Measurements from ENCODE around the gene MCF2L2. TPM values are rescaled to one million over a fixed set of nuclear protein-coding genes. Genes with fewer than 3 reads are reported as not detected.
"Not testable (repeated sequence)": the region's sequence is repeated elsewhere in the genome, so short reads cannot be mapped to it uniquely, and the experiment has no call there.

MCF2L2 gene
- total and polyA plus RNA-seq, 3 donors from 2014 or later, result 6.8 to 24.2 (median 14.6) TPM

DNA sequence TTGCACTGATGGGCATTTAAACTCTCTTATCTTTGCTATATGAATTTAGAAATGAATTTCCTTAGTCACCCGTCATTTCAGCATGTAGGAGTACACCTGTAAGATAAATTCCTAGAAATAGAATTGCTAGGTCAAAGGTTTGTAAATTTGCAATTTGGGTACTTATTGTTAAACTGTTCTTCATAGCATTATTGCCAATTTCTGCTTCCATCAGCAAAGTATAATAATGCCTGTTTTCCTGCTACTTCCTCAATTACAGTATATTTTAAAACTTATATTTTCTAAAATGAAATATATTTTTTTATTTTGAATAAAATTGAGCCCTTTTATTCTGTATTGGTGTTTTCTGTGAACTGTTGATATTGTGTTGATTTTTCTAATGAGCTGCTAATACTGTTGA lies 16.3 kb upstream of the MCF2L2 start:
- Histone ChIP-seq H3K27ac (no peak overlapping the region), H3K9me3 (no peaks in the 10 kb centered on the region), H3K36me3 (ENCODE audit: low read depth, missing control alignments) (no peaks in the 10 kb centered on the region), H3K4me1 (no peaks in the 10 kb centered on the region), H3K27me3 (no peaks in the 10 kb centered on the region), H3K4me3 (no peak overlapping the region)
- DNase-seq, result no peak
- intact Hi-C loops (cut with DNase I; ENCODE audit: low total_unique reads), result no loop called here
- WGBS, 2 donors, result 70 to 93% methylated on average over 1 of the region's 1 CpG
- TF ChIP-seq POLR2A (IDR thresholded peaks at IDR 0.05), result no peak
- TF ChIP-seq, protein P1, sequence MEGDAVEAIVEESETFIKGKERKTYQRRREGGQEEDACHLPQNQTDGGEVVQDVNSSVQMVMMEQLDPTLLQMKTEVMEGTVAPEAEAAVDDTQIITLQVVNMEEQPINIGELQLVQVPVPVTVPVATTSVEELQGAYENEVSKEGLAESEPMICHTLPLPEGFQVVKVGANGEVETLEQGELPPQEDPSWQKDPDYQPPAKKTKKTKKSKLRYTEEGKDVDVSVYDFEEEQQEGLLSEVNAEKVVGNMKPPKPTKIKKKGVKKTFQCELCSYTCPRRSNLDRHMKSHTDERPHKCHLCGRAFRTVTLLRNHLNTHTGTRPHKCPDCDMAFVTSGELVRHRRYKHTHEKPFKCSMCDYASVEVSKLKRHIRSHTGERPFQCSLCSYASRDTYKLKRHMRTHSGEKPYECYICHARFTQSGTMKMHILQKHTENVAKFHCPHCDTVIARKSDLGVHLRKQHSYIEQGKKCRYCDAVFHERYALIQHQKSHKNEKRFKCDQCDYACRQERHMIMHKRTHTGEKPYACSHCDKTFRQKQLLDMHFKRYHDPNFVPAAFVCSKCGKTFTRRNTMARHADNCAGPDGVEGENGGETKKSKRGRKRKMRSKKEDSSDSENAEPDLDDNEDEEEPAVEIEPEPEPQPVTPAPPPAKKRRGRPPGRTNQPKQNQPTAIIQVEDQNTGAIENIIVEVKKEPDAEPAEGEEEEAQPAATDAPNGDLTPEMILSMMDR (IDR thresholded peaks at IDR 0.05), result no peak

DNA sequence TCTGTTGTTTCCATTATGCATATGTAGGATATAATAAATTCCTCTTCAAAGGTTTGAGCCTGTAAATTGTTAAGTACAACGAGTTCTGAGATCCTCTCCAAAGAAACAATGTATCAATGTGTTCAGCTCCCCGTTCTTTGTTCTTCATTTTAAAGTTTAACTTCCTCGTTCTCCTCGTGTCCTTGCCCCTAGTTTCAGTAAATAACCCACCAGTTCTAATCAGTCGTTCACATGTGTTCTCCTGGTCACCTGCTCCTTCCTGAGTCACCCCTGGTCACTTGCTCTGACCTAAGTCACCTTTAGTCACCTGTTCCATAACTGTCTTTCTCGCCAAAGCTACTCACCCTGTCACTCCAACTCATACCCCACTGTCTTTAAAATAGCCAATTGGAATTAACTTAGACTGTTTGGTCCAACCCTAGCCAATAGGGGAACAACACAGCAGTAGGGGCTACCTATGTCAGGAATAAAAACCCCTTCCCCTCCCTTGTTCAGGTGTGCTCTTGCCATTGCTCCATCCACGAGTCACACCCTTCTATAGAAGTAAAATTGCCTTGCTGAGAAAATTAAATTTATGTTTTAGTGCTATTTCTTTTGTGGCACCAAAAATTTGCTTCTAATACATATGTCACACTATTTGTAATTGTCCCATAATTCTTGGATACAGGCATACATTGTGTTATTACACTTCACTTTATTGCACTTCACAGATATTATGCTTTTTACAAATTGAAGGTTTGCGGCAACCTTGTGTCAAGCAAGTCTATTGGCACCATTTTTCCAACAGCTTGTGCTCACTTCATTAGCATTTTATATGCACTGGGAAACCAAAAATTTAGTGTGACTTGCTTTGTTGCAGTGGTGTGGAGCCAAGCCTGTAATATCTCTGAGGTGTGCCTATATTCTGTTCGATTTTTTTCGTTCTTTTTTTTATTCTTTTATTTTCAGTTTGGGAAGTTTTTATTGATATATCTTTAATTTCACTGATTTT lies 15.3 kb upstream of the MCF2L2 start:
- 64 to 66% methylated on average over 10 of the region's 10 CpGs for WGBS, 2 donors
- no peak for DNase-seq

DNA sequence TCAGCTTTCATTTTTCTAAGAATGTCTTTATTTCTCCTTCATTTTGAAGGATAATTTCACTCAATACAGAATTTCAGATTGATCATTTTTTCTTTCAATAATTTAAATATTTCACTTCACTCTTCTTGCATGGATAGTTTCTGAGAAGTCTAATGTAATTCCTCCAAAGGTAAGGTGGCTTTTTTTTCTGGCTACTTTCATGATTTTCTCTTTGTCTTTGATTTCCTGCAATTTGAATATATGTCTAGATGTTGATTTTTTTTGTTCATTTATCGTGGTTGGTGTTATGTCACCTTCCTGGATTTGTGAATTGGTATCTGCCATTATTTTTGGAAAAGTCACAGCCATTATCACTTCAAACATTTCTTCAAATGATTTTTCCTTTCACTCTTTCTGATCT lies 14.6 kb upstream of the MCF2L2 start:
- Histone ChIP-seq H3K4me3 (no peak overlapping the region), H3K9me3 (no peaks in the 10 kb centered on the region), H3K4me1 (no peaks in the 10 kb centered on the region), H3K27ac (peak overlapping the region in 1 of 2 donors; percentile 38), H3K36me3 (ENCODE audit: low read depth, missing control alignments) (no peaks in the 10 kb centered on the region), H3K27me3 (no peaks in the 10 kb centered on the region)
- intact Hi-C loops (cut with DNase I; ENCODE audit: low total_unique reads), result no loop called here
- DNase-seq, result no peak
- no peak for TF ChIP-seq POLR2A (IDR thresholded peaks at IDR 0.05)
- TF ChIP-seq, protein P1 (IDR thresholded peaks at IDR 0.05), result no peak
- 63 to 95% methylated on average over 1 of the region's 1 CpG for WGBS, 2 donors

More for the DNA sequence above, 15.3 kb upstream of the MCF2L2 start:
- Histone ChIP-seq H3K9me3 (no peaks in the 10 kb centered on the region), H3K4me3 (no peak overlapping the region), H3K4me1 (no peaks in the 10 kb centered on the region), H3K27ac (peak overlapping the region in 1 of 2 donors; percentile 38), H3K36me3 (ENCODE audit: low read depth, missing control alignments) (no peaks in the 10 kb centered on the region), H3K27me3 (no peaks in the 10 kb centered on the region)
- TF ChIP-seq, protein P1 (IDR thresholded peaks at IDR 0.05), result no peak
- TF ChIP-seq POLR2A (IDR thresholded peaks at IDR 0.05), result no peak
- intact Hi-C loops (cut with DNase I; ENCODE audit: low total_unique reads), result no loop called here

DNA sequence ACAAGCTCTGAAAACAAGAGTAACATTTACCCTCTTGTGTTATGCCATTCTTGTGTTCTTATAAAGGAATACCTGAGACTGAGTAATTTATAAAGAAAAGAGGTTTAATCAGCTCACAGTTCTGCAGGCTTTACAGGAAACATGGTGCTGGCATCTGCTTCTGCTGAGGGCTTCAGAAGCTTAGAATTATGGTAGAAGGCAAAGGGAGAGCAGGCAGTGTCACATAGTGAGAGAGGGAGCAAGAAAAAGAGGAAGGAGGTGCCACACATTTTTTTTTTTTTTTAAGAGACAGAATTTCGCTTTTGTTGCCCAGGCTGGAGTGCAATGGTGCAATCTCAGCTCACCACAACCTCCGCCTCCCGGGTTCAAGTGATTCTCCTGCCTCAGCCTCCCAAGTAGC lies 12.1 kb upstream of the MCF2L2 start:
- intact Hi-C loops (cut with DNase I; ENCODE audit: low total_unique reads), result not testable (repeated sequence)

DNA sequence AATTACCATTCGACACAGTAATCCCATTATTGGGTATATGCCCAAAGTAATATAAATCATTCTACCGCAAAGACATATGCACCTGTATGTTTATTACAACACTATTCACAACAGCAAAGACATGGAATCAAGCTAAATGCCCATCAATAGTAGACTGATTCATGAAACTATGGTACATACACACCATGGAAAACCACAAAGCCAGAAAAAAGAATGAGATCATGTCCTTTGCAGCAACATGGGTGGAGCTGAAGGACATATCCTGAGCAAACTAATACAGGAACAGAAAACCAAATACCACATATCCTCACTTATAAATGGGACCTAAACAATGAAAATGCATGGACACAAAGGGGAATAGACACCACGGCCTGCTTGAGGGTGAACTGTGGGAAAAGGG lies 11.1 kb upstream of the MCF2L2 start:
- Histone ChIP-seq H3K4me3 (no peak overlapping the region), H3K36me3 (ENCODE audit: low read depth, missing control alignments) (no peaks in the 10 kb centered on the region), H3K27me3 (no peaks in the 10 kb centered on the region), H3K4me1 (no peaks in the 10 kb centered on the region), H3K27ac (no peak overlapping the region), H3K9me3 (no peaks in the 10 kb centered on the region)
- TF ChIP-seq POLR2A (IDR thresholded peaks at IDR 0.05), result no peak
- TF ChIP-seq, protein P1 (IDR thresholded peaks at IDR 0.05), result no peak
- DNase-seq, result no peak
- intact Hi-C loops (cut with DNase I; ENCODE audit: low total_unique reads), result no loop called here
- WGBS, 2 donors, result 91 to 92% methylated on average over 3 of the region's 3 CpGs

More for the DNA sequence above, 12.1 kb upstream of the MCF2L2 start:
- not testable (repeated sequence) for H3K4me3 ChIP-seq; H3K4me1 ChIP-seq; DNase-seq; H3K27me3 ChIP-seq; H3K27ac ChIP-seq; H3K36me3 ChIP-seq (ENCODE audit: low read depth, missing control alignments); H3K9me3 ChIP-seq
- 91 to 95% methylated on average over 3 of the region's 3 CpGs for WGBS, 2 donors
